PC-9 (cell line): ENCODE results near the gene F3. TPM values are rescaled to one million over a fixed set of nuclear protein-coding genes. Genes with fewer than 3 reads are reported as not detected.

Experiments used
- BruUV-seq: library from RNA; stranded (reverse); fragments of 400-500 nt; replicated peaks from 2 replicates; lab custom pipeline; 2021; lab: Mats Ljungman, UMichigan
- CTCF ChIA-PET: fragments of 300-600 bp; sonication (Branson Sonifier 250); formaldehyde crosslinking; loops from one replicate; lab custom pipeline; 2022; ENCODE audit warnings: antibody characterized with exemption; lab: Charles Lee
- POLR2A ChIA-PET: fragments of 300-600 bp; sonication (Branson Sonifier 250); formaldehyde crosslinking; loops from one replicate; lab custom pipeline; 2022; ENCODE audit warnings: antibody characterized with exemption; ENCODE audit not compliant: unreplicated experiment; lab: Charles Lee
- DNase-seq, 2 experiments: peaks; one replicate each; pipeline versions ENCODE4 v3.0.0 to v3.0.0-alpha.2; 2015 to 2022; ENCODE audit warnings: mixed read lengths in 1 of 2
- H2AFZ ChIP-seq: fragments of 200-600 bp; sonication (generic); 2 replicates; pipeline ENCODE4 v1.8.1; 2017; ENCODE audit warnings: antibody characterized with exemption
- H3F3A ChIP-seq: fragments of 200-600 bp; sonication (generic); 2 replicates; pipeline ENCODE4 v1.8.1; 2017; ENCODE audit warnings: antibody characterized with exemption, mild to moderate bottlenecking, low read depth; ENCODE audit not compliant: insufficient read depth
- H3K27ac ChIP-seq: fragments of 200-600 bp; sonication (generic); 2 replicates; pipeline ENCODE4 v1.6.1; 2016; ENCODE audit warnings: mixed run types
- H3K27me3 ChIP-seq: fragments of 200-600 bp; sonication (generic); 2 replicates; pipeline ENCODE4 v1.6.1; 2016; ENCODE audit warnings: low read depth, mixed run types; ENCODE audit not compliant: insufficient read depth
- H3K36me3 ChIP-seq: fragments of 200-600 bp; sonication (generic); 2 replicates; pipeline ENCODE4 v1.6.1; 2016; ENCODE audit warnings: low read depth, mixed run types
- H3K4me1 ChIP-seq: fragments of 200-600 bp; sonication (generic); replicated peaks from 2 replicates; pipeline ENCODE4 v1.6.1; 2016; ENCODE audit warnings: mixed run types; ENCODE audit not compliant: insufficient read depth
- H3K4me2 ChIP-seq: fragments of 200-600 bp; sonication (generic); 2 replicates; pipeline ENCODE4 v1.6.1; 2017; ENCODE audit warnings: mixed run types
- H3K4me3 ChIP-seq: fragments of 200-600 bp; sonication (generic); 2 replicates; pipeline ENCODE4 v1.6.1; 2016; ENCODE audit warnings: mixed run types
- H3K79me2 ChIP-seq: fragments of 200-600 bp; sonication (generic); 2 replicates; pipeline ENCODE4 v1.6.1; 2017; ENCODE audit warnings: low read depth, mixed run types
- H3K9me2 ChIP-seq: fragments of 200-600 bp; sonication (generic); 2 replicates; pipeline ENCODE4 v1.8.1; 2017; ENCODE audit warnings: mild to moderate bottlenecking; ENCODE audit not compliant: insufficient read depth
- H3K9me3 ChIP-seq: fragments of 200-600 bp; sonication (generic); 2 replicates; pipeline ENCODE4 v1.8.1; 2016; ENCODE audit warnings: low read depth; ENCODE audit not compliant: insufficient read depth
- H4K20me1 ChIP-seq: fragments of 200-600 bp; sonication (generic); 2 replicates; pipeline ENCODE4 v1.8.1; 2017; ENCODE audit not compliant: insufficient read depth
- CTCF ChIP-seq: fragments of 200-600 bp; sonication (generic); conservative IDR thresholded peaks from 2 replicates; pipeline ENCODE4 v1.6.1; 2017; ENCODE audit warnings: mixed run types, antibody characterized with exemption, mild to moderate bottlenecking, moderate library complexity
- EZH2 ChIP-seq: fragments of 200-600 bp; sonication (generic); IDR thresholded peaks from 2 replicates; pipeline ENCODE4 v1.8.0; 2017; ENCODE audit warnings: antibody characterized with exemption, low read depth
- intact Hi-C: fragments of 100-400 bp; cut with micrococcal nuclease; formaldehyde crosslinking; loops from one replicate; pipeline ENCODE4 v1.10.0; 2022; ENCODE audit not compliant: unreplicated experiment
- total RNA-seq: library from RNA; stranded (reverse); gene quantifications from 2 replicates; pipeline ENCODE4 v1.2.3, GENCODE V29; 2021

F3 gene
- total RNA-seq, 1 experiment from 2014 or later, result 335 TPM

DNA sequence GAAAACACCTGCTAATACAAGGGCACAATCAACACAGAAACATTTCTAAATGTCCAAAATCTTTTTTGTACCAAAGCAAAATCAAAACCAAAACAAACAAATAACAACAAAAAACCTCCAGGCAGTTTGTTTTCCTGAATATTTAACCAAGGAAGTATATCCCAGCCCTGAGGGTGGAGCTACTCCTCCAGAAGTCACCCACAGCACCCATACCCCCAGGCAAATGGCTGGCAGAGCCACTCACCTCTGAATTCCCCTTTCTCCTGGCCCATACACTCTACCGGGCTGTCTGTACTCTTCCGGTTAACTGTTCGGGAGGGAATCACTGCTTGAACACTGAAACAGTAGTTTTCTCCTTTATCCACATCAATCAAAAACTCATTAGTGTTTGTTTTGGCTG lies 9.5 kb downstream of the F3 start:
- Histone ChIP-seq H4K20me1 (peaks cover 10% of the 10 kb centered on the region), H3K9me3 (no peaks in the 10 kb centered on the region), H3K27me3 (no peaks in the 10 kb centered on the region), H3K9me2 (no peaks in the 10 kb centered on the region), H3K4me1 (peaks cover 94% of the 10 kb centered on the region), H3F3A (peaks cover 100% of the 10 kb centered on the region), H3K4me3 (no peak overlapping the region), H3K36me3 (peaks cover 78% of the 10 kb centered on the region), H3K4me2 (peak overlapping the region; percentile 33; the same call in 1 of the 2 replicates), H3K79me2 (peaks cover 58% of the 10 kb centered on the region), H3K27ac (peak overlapping the region; percentile 87), H2AFZ (no peak overlapping the region)
- DNase-seq, result peak; percentile 60
- intact Hi-C loops, result no loop called here
- BruUV-seq, result no TSS peak
- TF ChIP-seq EZH2 (no peak), CTCF (peak; percentile 56)
- CTCF ChIA-PET, result no interaction called here
- POLR2A ChIA-PET, result interaction anchor here (0.5 to 1.7 kb wide), 4 partner anchors 10 to 289 kb away, joined by 3 to 12 read pairs (median 6); partner anchors contain the start of gene F3

DNA sequence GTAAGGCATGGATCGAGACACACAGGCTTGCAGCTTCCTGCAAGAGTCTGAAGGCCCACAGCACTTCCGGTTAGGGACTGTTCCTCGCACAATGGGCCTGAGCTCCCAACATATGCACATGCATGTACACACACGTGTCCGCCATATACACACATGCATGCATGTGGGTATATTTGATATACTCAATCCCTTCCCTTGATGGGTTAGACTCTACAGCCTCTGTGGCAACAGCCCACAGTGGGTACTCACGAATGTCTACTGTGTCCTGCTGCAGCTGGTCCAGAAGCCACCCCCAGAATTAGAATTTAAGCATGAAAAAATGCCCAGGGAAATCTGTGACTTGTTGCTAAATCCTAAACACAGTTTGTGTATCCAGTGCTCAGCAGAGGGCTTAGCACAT lies 9.9 kb downstream of the F3 start:
- Histone ChIP-seq H3K4me2 (peak overlapping the region; percentile 33; the same call in 1 of the 2 replicates), H3F3A (peaks cover 100% of the 10 kb centered on the region), H3K79me2 (peaks cover 54% of the 10 kb centered on the region), H3K4me1 (peaks cover 94% of the 10 kb centered on the region), H3K27me3 (no peaks in the 10 kb centered on the region), H4K20me1 (peaks cover 6% of the 10 kb centered on the region), H3K27ac (peak overlapping the region; percentile 87), H3K4me3 (no peak overlapping the region), H2AFZ (no peak overlapping the region), H3K9me3 (no peaks in the 10 kb centered on the region), H3K9me2 (no peaks in the 10 kb centered on the region), H3K36me3 (peaks cover 74% of the 10 kb centered on the region)
- DNase-seq, result no peak
- intact Hi-C loops, result no loop called here
- POLR2A ChIA-PET, result interaction anchor here (0.5 to 1.7 kb wide), 4 partner anchors 10 to 289 kb away, joined by 3 to 12 read pairs (median 6); partner anchors contain the start of gene F3
- no peak for TF ChIP-seq CTCF
- TF ChIP-seq EZH2, result no peak
- CTCF ChIA-PET, result no interaction called here
- BruUV-seq, result no TSS peak

GRCh38 chr1:94530373-94530878 lies 11.1 kb downstream of the F3 start:
- H4K20me1 ChIP-seq, result no peaks in the 10 kb centered on the region; the same call in 1 of the 2 replicates
- no peak overlapping the region for H3K4me3 ChIP-seq
- H3K79me2 ChIP-seq, result peaks cover 42% of the 10 kb centered on the region
- TF ChIP-seq CTCF (no peak), EZH2 (no peak)
- peaks cover 62% of the 10 kb centered on the region for H3K36me3 ChIP-seq
- H3F3A ChIP-seq, result peaks cover 99% of the 10 kb centered on the region
- H2AFZ ChIP-seq, result no peak overlapping the region
- H3K27ac ChIP-seq, result peak overlapping the region; percentile 87
- H3K4me2 ChIP-seq, result no peak overlapping the region
- ChIA-PET CTCF (no interaction called here), POLR2A (interaction anchor here (0.6 to 1.7 kb wide), 6 partner anchors 9 to 253 kb away, joined by 3 to 12 read pairs (median 6); partner anchors contain the start of gene F3)
- intact Hi-C loops, result no loop called here
- no peaks in the 10 kb centered on the region for H3K27me3 ChIP-seq
- no peaks in the 10 kb centered on the region for H3K9me3 ChIP-seq
- DNase-seq, result no peak
- no peaks in the 10 kb centered on the region for H3K9me2 ChIP-seq
- H3K4me1 ChIP-seq, result peaks cover 87% of the 10 kb centered on the region
- BruUV-seq, result no TSS peak
